GM18868 (cell line): ENCODE measurements around the gene ZFP36L1.
"Not testable (repeated sequence)": the region's sequence is repeated elsewhere in the genome, so short reads cannot be mapped to it uniquely, and the experiment has no call there.

ENCODE experiments used
- ATAC-seq: cut with Tn5 transposase; IDR thresholded peaks from one replicate; pipeline ENCODE4 v1.9.1; 2021; ENCODE audit warnings: mild to moderate bottlenecking, moderate library complexity; ENCODE audit not compliant: unreplicated experiment

Gene ZFP36L1

GRCh38 chr14:68767248-68767645 is 25.6 kb downstream of the ZFP36L1 start:
- ATAC-seq = no peak

- no peak for ATAC-seq
Observed at GRCh38 chr14:68766299-68767247, 26.3 kb downstream of the ZFP36L1 start.

- not testable (repeated sequence) for ATAC-seq
Observed at GRCh38 chr14:68763843-68764242, 29.0 kb downstream of the ZFP36L1 start.

- ATAC-seq = no peak
Observed at GRCh38 chr14:68762953-68763764, 29.7 kb downstream of the ZFP36L1 start.

GRCh38 chr14:68761391-68761790 is 31.5 kb downstream of the ZFP36L1 start:
- no peak for ATAC-seq

GRCh38 chr14:68760761-68761160 is 32.1 kb downstream of the ZFP36L1 start:
- no peak for ATAC-seq

GRCh38 chr14:68759937-68760336 is 32.9 kb downstream of the ZFP36L1 start:
- ATAC-seq = no peak

- no peak for ATAC-seq
Observed at GRCh38 chr14:68759017-68759560, 33.8 kb downstream of the ZFP36L1 start.

- no peak for ATAC-seq
Observed at GRCh38 chr14:68758301-68758700, 34.6 kb downstream of the ZFP36L1 start.

- ATAC-seq = no peak
Observed at GRCh38 chr14:68757618-68758081, 35.2 kb downstream of the ZFP36L1 start.

- ATAC-seq = no peak
Observed at GRCh38 chr14:68756734-68757133, 36.1 kb downstream of the ZFP36L1 start.

- no peak for ATAC-seq
Observed at GRCh38 chr14:68756000-68756481, 36.8 kb downstream of the ZFP36L1 start.

GRCh38 chr14:68755016-68755353 is 37.9 kb downstream of the ZFP36L1 start:
- no peak for ATAC-seq

- no peak for ATAC-seq
Observed at GRCh38 chr14:68753690-68754089, 39.2 kb downstream of the ZFP36L1 start.

GRCh38 chr14:68752271-68753006 is 40.4 kb downstream of the ZFP36L1 start:
- no peak for ATAC-seq

GRCh38 chr14:68749487-68750475 is 43.1 kb downstream of the ZFP36L1 start:
- ATAC-seq = no peak

- ATAC-seq = no peak
Observed at GRCh38 chr14:68748691-68749090, 44.2 kb downstream of the ZFP36L1 start.

- no peak for ATAC-seq
Observed at GRCh38 chr14:68748260-68748659, 44.6 kb downstream of the ZFP36L1 start.

- ATAC-seq = no peak
Observed at GRCh38 chr14:68747393-68747792, 45.5 kb downstream of the ZFP36L1 start.
